ENCODE data around the gene AIP.

AIP gene

GRCh38 chr11:67498544-67498972, 15.7 kb downstream of the AIP start:
- in situ Hi-C loops (cut with MboI; ENCODE audit: low pct_unique_long_range_greater_than_20kb, low sequenced_read_pairs, unreplicated experiment) = no loop called here
- DNase-seq (ENCODE audit: low spot score) = no peak
- no peak for TF ChIP-seq CTCF (IDR thresholded peaks at IDR 0.05; ENCODE audit: extremely low read depth, insufficient read depth, missing control alignments)

- in situ Hi-C loops (cut with MboI; ENCODE audit: low pct_unique_long_range_greater_than_20kb, low sequenced_read_pairs, unreplicated experiment) = no loop called here
- DNase-seq (ENCODE audit: low spot score) = no peak
- TF ChIP-seq CTCF (IDR thresholded peaks at IDR 0.05; ENCODE audit: extremely low read depth, insufficient read depth, missing control alignments) = no peak
These were observed 17.1 kb downstream of the AIP start for GRCh38 chr11:67499808-67500483.

GRCh38 chr11:67500484-67500821, 17.6 kb downstream of the AIP start:
- no peak for TF ChIP-seq CTCF (IDR thresholded peaks at IDR 0.05; ENCODE audit: extremely low read depth, insufficient read depth, missing control alignments)
- no peak for DNase-seq (ENCODE audit: low spot score)
- in situ Hi-C loops (cut with MboI; ENCODE audit: low pct_unique_long_range_greater_than_20kb, low sequenced_read_pairs, unreplicated experiment) = no loop called here

GRCh38 chr11:67500831-67501715, 18.2 kb downstream of the AIP start:
- TF ChIP-seq CTCF (IDR thresholded peaks at IDR 0.05; ENCODE audit: extremely low read depth, insufficient read depth, missing control alignments) = no peak
- no peak for DNase-seq (ENCODE audit: low spot score)
- in situ Hi-C loops (cut with MboI; ENCODE audit: low pct_unique_long_range_greater_than_20kb, low sequenced_read_pairs, unreplicated experiment) = no loop called here

- in situ Hi-C loops (cut with MboI; ENCODE audit: low pct_unique_long_range_greater_than_20kb, low sequenced_read_pairs, unreplicated experiment) = no loop called here
- TF ChIP-seq CTCF (IDR thresholded peaks at IDR 0.05; ENCODE audit: extremely low read depth, insufficient read depth, missing control alignments) = no peak
- DNase-seq (ENCODE audit: low spot score) = no peak
These were observed 19.0 kb downstream of the AIP start for GRCh38 chr11:67501854-67502253.

GRCh38 chr11:67502328-67502979, 19.6 kb downstream of the AIP start:
- in situ Hi-C loops (cut with MboI; ENCODE audit: low pct_unique_long_range_greater_than_20kb, low sequenced_read_pairs, unreplicated experiment) = no loop called here
- no peak for TF ChIP-seq CTCF (IDR thresholded peaks at IDR 0.05; ENCODE audit: extremely low read depth, insufficient read depth, missing control alignments)
- no peak for DNase-seq (ENCODE audit: low spot score)

Measured in GM13977 (cell line).